H7 (cell line): Measurements from ENCODE around the gene TOP2B. TPM values are rescaled to one million over a fixed set of nuclear protein-coding genes. Genes with fewer than 3 reads are reported as not detected.

ENCODE experiments used
- DNase-seq: peaks from one replicate; pipeline ENCODE4 v3.0.0; 2012
- H3K27me3 ChIP-seq: 2 replicates; pipeline ENCODE4 v1.6.0; 2011; ENCODE audit warnings: mild to moderate bottlenecking, low read length; ENCODE audit not compliant: control insufficient read depth, insufficient read depth
- H3K36me3 ChIP-seq: replicated peaks from 2 replicates; pipeline ENCODE4 v1.5.1; 2011; ENCODE audit warnings: low read length; ENCODE audit not compliant: control insufficient read depth, insufficient read depth
- H3K4me3 ChIP-seq: 2 replicates; pipeline ENCODE4 v1.5.1; 2011; ENCODE audit warnings: low read depth, mild to moderate bottlenecking, control low read depth, low read length, moderate library complexity; ENCODE audit not compliant: insufficient read depth
- total RNA-seq: library from RNA; depleted of rRNA; stranded (reverse); fragments of >200 nt; shearing (Covaris generic); gene quantifications from 2 replicates; pipeline ENCODE4 v1.2.3, GENCODE V29; 2014; rRNA removed

TOP2B gene
- total RNA-seq, 1 experiment from 2014 or later: 81.2 TPM

DNA sequence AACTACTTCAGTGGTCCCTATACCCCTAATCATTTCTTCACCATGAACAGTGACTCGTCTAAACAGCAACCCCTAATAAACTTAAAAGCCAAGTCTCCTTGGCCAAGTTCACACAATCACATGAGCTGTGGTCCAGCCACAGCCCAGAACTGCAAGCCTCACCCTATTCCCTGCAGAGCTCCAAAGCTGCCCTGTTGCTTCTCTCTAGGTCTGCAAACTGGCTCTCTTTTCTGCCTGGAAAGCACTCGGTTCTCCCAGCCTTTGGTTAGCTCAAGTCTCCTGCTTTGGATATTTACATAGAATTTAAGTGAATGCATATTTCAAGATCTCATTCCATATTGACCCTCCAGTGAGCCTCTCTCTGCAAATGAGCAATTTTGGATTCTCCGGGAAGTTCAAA, 107.0 kb downstream of the TOP2B start:
- H3K27me3 ChIP-seq: no peaks in the 10 kb centered on the region
- no peaks in the 10 kb centered on the region for H3K36me3 ChIP-seq
- H3K4me3 ChIP-seq: no peak overlapping the region
- no peak for DNase-seq

DNA sequence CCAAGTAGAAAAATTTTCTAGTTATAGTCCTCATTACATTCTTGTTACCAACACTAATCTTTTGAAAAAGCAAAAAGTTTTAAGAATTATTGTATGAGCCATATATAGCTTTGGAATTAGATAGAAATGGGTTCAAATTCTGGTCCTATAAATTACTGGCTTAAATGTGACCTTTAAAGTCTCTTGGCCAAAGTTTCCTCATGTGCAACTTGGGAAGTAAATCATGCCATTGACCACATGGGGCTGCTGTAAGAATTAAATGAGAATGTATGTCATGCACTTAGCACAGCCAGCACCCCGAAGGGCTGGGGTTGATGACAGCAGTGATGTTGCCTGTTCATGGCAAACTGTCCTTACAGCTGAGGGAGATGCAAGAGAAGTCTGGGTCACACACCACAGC, 108.3 kb downstream of the TOP2B start:
- Histone ChIP-seq H3K36me3 (no peaks in the 10 kb centered on the region), H3K27me3 (no peaks in the 10 kb centered on the region), H3K4me3 (no peak overlapping the region)
- no peak for DNase-seq

DNA sequence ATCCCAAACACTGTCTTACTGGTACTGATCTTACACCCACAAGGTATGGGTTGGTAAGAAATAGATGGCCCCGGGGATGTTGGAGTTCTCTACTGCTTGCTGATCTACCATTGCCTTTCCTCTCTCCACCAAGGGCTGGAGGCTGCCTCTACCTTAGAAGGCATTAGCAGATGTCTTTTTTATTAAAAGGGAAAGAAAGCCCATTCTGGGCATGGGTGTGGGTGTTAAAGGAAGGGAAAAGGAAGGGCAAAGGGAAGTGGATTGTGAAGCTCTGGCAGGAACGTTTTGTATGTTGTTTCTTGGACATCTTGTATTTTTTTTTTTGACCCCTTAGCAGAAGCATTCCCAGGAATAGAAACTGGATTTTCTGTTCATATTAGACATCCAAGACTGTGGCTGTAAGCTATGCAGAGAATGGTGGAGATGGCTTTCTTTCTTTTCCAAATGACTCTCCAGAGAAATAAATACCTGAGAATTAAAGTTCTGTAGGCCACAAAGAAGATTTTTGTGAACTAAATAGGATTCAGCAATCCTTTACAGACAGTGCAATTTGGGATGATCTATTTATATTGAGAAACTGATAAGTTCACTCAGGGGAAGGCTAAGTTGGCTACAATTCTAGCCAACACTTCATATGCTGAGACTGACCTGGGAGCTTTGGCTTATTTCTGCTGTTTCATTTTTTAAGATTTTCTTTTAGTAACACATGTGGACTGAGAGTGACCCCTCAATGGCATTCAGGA, 108.8 kb downstream of the TOP2B start:
- DNase-seq: no peak
- no peaks in the 10 kb centered on the region for H3K27me3 ChIP-seq
- H3K4me3 ChIP-seq: no peak overlapping the region

DNA sequence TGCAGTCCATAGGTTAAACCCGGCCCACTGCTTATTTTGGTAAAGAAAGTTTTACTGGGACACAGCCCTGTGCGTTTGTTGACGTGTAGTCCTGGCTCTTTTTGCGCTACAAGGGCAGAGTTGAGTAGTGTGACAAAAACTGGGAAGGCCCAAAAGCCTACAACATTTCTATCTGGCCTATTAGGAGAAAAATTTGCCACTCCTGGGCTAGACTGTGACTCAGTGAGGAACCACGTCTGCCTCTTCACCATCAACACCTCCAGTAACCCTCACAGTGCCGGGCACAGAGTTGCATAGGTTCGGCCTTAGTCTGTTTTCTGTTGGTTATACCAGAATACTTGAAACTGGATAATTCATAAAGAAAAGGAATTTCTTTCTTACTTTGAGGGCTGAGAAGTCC, 110.3 kb downstream of the TOP2B start:
- H3K36me3 ChIP-seq: no peaks in the 10 kb centered on the region
- H3K27me3 ChIP-seq: no peaks in the 10 kb centered on the region
- DNase-seq: no peak
- no peak overlapping the region for H3K4me3 ChIP-seq

More for the DNA sequence above, 108.8 kb downstream of the TOP2B start:
- H3K36me3 ChIP-seq: no peaks in the 10 kb centered on the region

DNA sequence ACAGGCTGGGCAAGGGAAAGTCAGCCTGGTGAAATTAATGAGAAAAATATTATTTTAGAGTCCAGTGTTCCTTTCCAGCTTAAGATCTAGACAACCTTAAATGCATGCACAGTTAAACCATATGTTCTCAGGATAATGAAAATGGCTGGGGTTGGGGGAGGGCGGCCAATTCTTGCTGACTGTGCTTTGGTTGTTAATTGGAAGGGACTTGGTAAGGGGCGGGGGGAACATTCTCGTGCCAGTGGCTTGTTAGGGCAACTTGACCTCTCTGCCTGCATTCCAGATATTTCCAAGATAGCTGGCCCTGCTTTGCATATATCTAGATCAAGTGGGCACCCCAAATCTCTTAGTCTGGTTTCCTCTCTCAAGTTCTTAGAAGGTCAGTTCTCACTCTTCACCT, 112.5 kb downstream of the TOP2B start:
- Histone ChIP-seq H3K4me3 (no peak overlapping the region), H3K36me3 (no peaks in the 10 kb centered on the region), H3K27me3 (no peaks in the 10 kb centered on the region)
- DNase-seq: no peak

DNA sequence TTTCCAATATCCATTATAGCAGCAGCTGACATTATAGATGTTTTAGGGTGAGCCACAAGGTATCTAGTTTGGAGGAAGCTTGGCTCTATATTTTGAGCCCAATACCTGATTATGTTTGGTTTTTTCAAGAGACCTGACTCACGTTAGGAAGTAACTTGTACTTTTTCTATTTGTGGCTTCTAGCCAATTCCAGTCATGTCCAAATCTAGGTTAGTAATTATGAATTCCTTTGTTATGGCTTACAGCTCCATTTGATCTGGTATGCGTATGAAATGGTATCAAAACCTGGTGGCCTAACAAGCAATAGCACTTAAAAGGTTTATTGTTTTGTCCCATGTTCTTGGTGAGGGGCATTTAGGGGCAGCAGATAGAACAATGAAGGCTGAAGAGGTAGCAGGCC, 115.9 kb downstream of the TOP2B start:
- H3K4me3 ChIP-seq: no peak overlapping the region
- no peaks in the 10 kb centered on the region for H3K27me3 ChIP-seq
- no peaks in the 10 kb centered on the region for H3K36me3 ChIP-seq
- DNase-seq: no peak

DNA sequence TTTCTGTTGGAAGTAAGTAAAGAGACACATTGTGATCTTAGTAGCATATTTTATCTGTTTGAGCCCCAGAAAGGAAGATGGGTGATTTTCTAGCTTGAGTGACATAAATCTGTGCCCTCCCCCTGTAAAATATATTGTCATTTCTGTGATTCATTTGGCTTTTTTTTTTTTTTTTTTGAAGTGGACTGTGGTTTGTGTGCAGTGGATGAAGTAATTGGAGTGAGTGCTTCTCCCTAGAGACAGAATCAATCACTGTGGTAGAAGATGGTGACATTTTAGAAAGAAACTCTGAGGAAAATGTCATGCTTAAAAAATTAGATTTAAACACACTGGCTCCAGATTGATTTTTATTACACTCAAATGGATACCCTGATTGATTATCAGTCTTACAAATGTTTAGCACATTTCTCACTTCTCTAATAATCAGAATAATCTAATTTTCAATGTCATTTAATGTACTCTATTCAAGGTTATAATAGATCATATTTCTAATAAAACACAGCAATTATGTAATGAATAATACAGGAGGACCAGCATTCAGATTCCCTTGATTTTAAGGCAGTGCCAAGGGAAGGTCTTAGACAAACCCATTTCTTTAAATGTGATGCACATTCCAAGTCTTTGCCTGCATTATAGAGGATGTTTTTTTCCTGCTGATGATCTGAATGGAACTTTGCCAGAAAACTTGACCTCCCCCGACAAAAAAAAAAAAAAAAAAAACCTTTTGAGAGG, 116.6 kb downstream of the TOP2B start:
- no peak for DNase-seq
- Histone ChIP-seq H3K27me3 (no peaks in the 10 kb centered on the region), H3K36me3 (no peaks in the 10 kb centered on the region), H3K4me3 (no peak overlapping the region)

Other genes starting within 250 kb of the TOP2B start
- gene RARB, start 236.6 kb downstream of the TOP2B start, total RNA-seq: 0.78 and 2.0 TPM in 2 replicates
- 29.8 and 38.6 TPM in 2 replicates for gene NGLY1, start 118.5 kb upstream of the TOP2B start, total RNA-seq
- 6.6 and 7.3 TPM in 2 replicates for gene OXSM, start 125.2 kb upstream of the TOP2B start, total RNA-seq